Measurements from ENCODE around the gene XXYLT1.
"Not testable (repeated sequence)": the region's sequence is repeated elsewhere in the genome, so short reads cannot be mapped to it uniquely, and the experiment has no call there.

XXYLT1 gene

DNA sequence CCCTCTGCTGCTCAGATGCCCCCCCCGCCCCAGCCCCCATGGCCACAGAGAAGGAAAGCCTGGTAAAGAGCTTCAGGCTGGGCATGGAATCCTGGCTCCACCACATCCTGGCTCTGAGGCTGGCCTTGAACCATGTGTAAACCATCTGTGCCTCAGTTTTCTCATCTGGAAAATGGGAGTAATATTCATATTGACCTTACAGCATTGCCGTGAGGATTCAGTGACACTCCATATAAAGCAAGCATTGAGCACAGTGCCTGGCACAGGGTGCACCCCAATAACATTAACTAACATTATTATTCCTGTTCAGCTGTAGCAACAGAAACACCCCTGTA, 150.7 kb downstream of the XXYLT1 start:
- in situ Hi-C loops (cut with HindIII; ENCODE audit: low sequenced_read_pairs): no loop called here

DNA sequence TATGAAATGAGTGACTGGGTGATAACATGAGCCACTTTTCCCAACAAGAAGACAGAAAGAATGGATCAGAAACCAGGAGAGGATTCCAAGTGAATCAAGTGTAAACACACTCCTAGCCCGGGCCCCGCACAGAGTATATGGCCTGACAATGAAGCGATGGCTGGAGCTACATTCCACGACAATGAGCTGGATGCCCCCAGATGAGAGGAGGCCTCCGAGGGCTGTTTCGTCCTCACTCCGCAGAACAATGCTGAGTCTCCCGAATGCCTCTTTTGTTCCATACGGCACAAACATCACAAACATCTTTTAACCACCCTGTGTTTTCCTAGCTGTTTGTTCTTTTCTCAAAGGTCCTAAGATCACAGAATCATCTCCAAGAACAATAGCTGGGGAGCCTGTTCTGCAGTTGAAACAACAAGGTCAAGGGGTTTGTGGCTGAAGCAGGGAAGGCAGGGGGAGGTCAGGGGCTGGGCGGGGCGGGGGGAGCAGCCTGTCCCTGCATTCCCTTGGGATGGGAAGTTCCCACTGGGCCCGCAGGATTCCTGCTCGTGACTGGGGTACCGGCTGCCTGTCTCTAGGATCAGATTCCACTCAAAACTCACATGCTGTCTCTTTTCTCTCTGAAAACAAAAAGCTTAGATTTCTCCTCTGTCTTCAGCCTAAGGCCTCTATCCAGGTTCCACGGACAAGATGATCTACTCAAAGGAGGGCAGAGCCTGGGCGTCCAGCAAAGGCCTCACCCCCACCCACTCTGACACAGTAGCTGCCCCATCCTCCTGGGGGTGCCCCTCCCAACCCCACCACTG, 151.3 kb downstream of the XXYLT1 start:
- in situ Hi-C loops (cut with HindIII; ENCODE audit: low sequenced_read_pairs): no loop called here

DNA sequence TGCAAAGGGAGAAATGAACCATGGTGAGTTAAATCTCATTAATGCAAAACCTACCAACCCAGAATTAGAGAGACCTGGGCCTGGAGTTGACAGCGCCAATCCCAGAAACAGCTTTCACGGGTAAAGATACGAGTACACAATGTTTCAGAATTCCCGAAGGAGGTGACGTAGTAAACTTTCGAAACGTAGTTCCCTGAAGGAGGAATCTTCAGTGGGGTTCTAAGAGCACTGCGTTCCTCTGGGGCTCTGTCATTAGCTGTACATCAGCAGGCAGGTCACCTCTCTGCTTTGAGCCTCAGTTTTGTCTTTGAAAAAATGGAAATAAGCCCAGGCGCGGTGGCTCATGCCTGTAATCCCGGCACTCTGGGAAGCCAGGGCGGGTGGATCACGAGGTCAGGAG, 152.3 kb downstream of the XXYLT1 start:
- in situ Hi-C loops (cut with HindIII; ENCODE audit: low sequenced_read_pairs): no loop called here

DNA sequence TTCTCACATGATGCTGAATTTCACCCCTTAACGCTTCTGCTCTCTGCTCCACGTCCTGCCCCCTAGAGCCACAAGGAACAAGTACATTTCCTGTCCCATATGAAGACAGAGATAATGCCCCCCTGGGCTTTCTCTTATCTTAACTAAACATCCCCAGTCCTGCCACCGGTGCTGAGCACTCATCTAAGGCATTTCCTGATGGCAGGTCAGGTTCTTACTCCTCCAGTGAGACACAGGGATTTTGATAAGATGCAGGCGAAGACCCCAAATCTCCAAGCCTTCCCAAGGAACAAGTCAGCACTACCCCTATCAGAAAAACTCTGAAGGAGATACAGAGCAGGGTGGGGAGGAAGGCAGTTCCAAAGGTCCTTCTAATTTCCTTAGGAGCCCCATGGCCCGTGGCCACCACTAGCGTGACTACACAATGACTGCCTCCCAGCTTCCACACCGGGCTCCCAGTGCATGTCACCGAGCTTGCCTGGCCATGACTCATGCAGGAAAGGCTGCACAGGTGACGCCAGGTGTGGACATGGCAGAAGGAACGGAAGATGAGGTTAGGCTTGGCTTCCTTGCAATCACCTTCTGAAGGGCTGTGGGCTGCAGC, 152.9 kb downstream of the XXYLT1 start:
- in situ Hi-C loops (cut with HindIII; ENCODE audit: low sequenced_read_pairs): no loop called here

DNA sequence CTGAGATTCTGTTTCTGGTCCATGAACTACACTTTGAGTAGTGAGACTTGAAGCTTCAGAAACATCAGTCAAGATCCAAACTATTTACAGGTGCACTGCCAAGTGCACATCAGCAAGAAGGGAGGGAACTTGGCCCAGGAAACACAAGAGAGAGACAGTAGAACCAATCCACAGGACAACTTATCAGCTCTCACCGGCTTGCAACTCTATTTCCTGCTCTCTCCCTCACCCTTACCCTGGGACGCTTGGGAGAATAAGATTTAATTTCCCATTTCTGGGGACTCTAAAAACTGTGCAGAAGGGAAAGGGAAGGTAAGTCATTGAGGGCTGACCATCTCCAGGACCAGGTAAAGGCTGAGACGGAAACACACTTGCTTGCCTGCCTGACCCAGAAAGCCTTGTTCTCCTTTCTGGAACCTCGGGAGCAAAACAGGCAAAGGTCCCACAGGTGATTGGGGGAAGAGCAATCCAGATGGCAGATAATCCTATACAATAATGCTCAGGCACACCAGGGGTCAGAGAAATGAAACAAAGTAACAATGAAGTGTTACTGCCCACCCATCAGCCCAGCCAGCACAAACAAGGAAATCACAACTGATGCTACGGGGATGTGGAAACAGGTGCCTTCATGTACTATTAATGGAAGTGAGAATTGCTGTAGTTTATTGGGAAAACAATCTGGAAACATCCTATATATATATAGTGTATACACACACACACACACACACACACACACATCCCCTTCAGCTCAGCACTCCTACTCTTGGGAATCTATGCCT, 154.4 kb downstream of the XXYLT1 start:
- in situ Hi-C loops (cut with HindIII; ENCODE audit: low sequenced_read_pairs): no loop called here

DNA sequence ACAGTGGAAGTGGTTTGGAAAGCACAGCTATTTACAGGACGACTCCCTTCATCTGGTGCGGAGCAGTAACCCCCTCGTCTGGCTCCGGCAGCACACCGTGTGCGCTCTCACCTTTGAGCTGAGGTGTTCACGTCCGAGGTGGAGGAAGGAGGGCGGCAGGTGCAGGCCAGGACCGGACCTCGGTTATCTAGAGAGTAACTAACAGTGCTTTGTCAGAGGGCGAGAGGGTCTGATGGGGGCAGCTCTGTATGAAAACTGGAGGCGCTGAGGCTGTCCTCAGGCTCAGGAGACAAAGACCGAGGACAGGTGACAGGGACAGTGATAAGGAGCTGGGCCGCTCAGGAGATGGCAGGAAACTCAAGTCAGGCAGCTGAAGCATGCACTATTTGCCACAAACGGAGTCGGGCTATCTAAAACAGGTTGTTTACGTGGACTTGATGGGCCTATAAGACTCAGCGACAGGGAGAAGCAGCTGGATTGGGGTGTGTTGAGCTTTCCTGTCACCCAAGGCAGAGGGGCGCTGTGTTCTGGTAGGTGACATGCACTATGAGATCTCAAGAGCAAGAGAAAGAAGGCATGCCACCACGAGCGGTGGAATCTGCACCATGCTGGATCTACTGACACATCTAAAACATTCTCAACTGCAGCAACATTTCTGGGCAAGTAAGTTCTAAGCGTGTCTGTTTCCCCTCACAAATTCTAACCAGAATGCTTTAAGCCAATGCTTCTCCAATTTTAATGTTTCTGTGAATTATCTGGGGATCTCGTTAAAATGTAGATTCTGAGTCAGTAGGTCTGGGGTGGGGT, 155.2 kb downstream of the XXYLT1 start:
- in situ Hi-C loops (cut with HindIII; ENCODE audit: low sequenced_read_pairs): no loop called here

DNA sequence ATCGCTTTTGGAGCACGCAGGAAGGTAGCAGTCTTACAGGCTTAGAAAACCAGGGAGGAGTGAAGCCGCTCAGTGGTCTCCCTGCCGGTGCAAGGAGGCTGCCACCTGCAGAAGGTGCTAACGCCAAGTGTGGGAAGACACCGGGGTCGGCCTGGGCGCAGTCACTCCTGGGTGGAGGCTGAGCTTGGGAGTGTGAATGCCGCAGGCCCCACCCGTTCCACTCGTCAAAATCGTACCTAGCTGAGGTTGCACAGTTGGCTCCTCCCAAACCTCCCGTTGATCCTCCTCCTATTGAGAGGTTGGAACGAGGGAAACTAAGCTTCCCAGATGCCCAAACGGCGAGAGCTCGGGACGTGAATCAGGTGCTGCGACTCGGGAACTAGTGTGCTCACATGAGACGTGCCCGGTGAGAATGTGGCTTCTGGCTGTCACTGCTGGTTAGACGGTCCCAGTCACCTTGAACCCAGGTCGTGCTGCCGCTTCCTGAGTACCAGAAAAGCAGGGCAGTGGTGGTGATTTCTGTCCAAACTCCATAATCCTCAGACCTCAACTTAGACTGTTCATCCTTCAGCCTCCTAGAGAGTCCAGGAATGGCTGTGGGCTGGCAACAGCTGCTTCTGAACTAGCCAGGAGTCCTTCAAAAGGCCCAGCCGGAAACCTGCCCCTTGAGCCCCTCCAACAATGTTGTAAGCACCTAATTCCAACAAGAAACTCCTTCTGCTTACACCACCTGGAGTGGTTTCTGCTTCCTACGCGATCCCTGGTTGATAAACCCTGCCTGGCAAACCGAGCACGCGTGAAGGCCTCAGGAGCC, 156.0 kb downstream of the XXYLT1 start:
- in situ Hi-C loops (cut with HindIII; ENCODE audit: low sequenced_read_pairs): loop anchor here (5.0 kb wide), 1 partner anchor 37 kb away; no protein-coding TSS in a partner anchor

DNA sequence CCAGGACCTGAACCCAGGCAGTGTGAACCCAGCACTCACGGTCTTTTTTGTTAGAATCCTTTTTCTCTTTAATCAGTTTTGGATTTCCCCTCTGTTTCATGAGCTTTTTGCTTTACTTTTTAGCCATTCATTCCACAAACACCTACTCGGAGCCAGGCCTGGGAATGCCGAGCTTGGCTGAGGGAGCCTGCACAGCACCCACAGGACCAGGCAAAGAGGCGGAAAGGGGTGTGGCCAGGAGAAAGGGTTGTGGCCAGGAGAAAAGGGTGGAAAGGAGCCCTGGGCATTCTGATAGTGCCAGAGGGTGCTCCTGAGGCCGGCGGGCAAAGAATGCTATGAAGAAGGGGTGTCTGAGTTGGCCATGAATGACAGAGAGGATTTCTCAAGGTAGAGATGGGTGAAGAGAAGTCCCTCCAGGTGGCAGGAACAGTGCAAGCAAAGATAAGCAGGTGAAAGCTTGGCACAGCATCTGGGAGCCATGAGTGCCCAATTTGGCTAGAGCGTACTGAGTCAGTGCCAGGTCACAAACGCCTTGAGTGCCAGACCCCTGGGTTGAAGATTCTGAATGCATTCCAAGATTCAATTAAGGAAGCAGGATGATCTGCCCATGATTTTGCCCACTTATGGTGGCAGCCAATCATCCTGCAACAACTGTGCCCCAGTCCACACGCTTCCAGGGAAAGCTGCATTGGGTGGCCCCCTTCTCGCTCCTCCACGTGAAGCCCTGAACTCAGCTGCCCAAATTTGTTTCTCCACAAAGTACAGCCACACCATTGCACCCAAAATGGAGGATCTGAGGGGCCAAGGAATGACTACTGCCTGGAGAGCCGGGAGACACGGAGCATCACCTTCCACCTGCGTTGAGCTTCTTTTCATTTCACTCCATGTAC, 157.2 kb downstream of the XXYLT1 start:
- in situ Hi-C loops (cut with HindIII; ENCODE audit: low sequenced_read_pairs): loop anchor here (5.0 kb wide), 1 partner anchor 39 kb away; no protein-coding TSS in a partner anchor

DNA sequence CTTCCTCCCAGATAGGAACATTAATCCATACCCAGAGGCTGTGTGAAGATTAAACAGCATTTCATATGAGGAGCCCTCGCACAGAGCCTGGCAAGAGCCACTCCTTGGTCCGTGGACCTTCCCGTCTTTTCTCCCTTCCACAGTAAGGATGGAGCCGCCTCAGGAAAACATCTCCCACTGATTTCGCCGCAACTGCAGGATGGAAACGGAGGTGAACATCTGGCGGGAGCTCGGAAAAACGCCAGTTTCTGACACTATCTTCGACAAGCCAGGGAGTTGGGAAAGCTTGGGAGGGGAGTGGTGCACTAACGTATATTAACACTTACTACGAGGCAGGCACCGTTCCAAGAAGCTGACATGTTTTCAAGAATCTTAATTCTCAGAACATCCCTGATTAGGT, 157.9 kb downstream of the XXYLT1 start:
- in situ Hi-C loops (cut with HindIII; ENCODE audit: low sequenced_read_pairs): loop anchor here (5.0 kb wide), 1 partner anchor 39 kb away; no protein-coding TSS in a partner anchor

DNA sequence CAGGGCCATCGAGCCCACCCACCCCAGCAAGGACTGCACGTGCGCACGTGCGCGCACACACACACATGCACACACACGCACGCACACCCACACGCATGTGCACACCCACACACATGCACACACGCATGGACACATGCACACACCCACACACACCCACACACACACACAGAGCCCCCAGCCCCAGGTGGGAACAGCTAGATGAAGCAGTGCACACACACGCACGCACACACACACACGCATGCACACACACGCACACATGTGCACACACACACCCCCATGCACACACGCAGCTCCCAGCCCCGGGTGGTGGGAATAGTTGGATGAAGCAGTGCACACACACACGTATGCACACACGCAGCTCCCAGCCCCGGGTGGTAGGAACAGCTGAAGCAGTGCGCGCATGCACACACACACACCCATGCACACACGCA, 158.6 kb downstream of the XXYLT1 start:
- in situ Hi-C loops (cut with HindIII; ENCODE audit: low sequenced_read_pairs): loop anchor here (5.0 kb wide), 1 partner anchor 40 kb away; no protein-coding TSS in a partner anchor

DNA sequence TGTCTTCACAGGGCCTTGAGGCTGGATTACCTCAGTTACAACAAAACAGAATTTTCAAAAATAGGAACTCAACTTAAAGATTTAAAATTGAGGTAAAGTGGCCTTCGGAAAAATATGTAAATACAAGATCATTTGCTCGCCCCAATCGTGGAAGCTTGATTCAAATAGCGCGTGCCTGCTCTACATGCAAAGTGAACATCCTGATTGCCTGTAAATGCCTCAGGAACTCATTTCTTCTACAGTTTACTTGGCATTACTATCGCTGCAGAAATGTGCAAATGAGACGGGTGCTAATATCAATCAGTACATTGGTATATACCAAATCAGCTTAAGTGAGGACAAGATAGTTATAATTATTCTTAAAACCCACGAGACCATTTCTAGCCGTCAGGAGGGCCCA, 159.2 kb downstream of the XXYLT1 start:
- in situ Hi-C loops (cut with HindIII; ENCODE audit: low sequenced_read_pairs): loop anchor here (5.0 kb wide), 1 partner anchor 41 kb away; no protein-coding TSS in a partner anchor

DNA sequence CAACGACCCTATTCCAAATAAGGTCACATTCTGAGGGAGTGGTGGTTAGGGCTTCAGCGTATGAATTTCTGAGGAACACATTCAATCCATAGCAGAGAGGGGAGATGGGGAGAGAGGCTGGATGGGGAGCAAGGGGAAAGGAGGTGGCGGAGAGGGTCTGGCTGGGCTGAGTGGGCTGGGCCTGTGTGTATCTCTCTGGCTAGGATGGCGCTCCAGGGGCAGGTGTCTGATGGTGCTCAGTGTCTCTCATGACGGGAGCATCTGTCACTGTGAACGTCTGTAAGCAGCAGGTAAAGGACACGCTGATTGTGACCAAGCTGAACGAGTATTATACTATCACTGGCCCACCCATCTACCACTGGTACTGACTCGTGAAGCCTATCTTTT, 159.6 kb downstream of the XXYLT1 start:
- in situ Hi-C loops (cut with HindIII; ENCODE audit: low sequenced_read_pairs): loop anchor here (5.0 kb wide), 1 partner anchor 41 kb away; no protein-coding TSS in a partner anchor

DNA sequence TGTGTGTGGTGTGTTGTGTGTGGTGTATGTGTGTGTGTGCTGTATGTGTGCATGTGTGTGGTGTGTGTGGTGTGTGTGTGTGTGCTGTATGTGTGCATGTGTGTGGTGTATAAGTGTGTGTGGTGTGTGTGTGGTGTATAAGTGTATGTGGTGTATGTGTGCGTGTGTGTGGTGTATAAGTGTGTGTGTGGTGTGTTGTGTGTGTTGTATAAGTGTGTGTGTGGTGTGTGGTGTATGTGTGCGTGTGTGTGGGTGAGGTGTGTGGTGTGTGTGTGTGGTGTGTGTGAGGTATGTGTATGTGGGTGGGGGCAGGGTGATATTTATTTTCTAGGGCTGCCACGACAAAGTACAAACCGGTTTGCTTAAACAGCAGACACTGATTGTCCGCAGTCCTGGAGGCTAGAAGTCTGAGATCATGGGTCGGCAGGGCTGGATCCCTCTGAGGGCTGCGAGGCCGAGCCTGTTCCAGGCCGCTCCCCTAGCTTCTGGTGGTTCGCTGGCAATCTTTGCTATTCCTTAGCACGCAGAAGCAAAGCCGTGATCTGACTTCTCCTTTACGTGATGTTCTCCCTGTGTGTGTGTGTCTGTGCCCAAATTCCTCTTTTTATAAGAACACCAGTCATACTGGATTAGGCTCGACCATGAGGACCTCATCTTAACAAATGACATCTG, 160.2 kb downstream of the XXYLT1 start:
- in situ Hi-C loops (cut with HindIII; ENCODE audit: low sequenced_read_pairs): loop anchor here (5.0 kb wide), 1 partner anchor 42 kb away; no protein-coding TSS in a partner anchor

DNA sequence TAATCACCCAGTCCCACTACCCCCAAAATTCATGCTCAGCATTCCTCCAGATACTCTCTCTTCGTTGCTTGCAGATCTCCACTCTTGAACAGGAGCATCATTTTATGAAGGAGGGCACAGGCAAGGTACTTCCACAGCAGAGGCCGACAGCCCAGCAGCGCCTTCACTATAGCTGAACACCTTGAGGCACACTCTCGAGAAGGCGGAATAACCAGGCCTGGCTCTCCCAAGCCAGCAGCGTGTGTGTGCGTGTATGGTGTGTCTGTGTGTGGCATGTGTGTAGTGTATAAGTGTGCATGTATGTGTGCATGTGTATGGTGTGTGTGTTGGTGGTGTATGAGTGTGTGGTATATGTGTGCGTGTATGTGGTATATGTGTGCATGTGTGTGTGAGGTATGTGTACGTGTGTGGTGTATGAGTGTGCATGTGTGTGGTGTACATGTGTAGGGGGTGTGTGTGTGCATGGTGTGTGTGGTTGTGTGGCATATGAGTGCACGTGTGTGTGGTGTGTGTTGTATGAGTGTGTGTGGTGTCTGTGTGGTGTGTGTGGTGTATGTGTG, 161.8 kb downstream of the XXYLT1 start:
- in situ Hi-C loops (cut with HindIII; ENCODE audit: low sequenced_read_pairs): no loop called here

DNA sequence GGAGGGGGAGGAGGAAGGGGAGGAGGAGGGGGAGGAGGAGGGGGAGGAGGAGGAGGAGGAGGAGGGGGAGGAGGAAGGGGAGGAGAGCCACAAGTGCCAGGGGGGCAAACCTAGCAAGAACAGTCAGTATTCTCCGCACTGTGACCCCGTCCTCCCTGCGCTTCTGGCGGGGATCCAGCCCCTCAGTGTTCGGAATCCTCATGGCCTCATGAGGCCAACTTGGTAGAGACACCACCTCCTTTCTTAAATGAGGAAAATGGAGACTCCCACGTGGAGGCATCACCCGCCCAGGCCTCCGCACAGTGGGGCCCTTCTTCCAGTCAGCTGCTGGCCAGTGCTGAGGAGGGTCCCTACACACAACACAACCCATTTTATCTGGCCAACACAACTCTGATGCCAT, 163.4 kb downstream of the XXYLT1 start:
- in situ Hi-C loops (cut with HindIII; ENCODE audit: low sequenced_read_pairs): no loop called here

DNA sequence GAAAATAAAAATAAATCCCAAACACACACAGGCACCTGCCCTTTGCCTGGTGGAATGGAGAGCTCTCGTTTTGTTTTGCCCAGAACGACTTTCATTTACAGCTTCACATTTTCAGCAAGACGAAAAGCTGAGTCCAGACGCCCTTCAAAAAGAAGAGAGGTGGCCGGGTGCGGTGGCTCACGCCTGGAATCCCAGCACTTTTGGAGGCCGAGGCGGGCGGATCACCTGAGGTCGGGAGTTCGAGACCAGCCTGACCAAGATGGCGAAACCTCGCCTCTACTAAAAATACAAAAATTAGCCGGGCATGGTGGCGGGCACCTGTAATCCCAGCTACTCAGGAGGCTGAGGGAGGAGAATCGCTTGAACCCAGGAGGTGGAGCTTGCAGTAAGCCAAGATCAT, 163.9 kb downstream of the XXYLT1 start:
- in situ Hi-C loops (cut with HindIII; ENCODE audit: low sequenced_read_pairs): not testable (repeated sequence)

DNA sequence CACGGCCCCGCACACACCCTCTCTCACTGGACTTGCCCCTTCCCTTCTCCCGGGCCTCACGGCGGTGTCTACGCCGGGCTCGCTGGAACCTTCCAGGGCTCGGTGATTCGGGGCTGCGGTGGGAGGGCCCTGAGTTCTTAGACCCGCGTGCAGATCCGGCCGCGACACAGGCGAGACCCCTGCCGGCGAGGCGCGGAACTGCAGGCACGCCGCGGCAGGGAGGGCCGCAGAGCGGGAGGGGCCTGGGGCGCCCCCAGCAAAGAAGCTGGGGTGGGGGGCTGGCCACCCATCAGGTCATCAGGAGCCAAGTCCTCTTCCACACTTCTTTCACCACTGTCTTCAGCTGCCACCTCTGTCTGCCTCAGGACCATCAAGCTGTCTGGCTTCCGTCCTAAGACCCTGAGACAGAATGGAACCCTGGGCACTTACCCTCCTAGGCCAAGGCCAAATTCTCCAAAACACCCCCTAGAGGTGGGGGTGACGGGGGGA, 164.5 kb downstream of the XXYLT1 start:
- in situ Hi-C loops (cut with HindIII; ENCODE audit: low sequenced_read_pairs): no loop called here

Data from endothelial cell of hepatic sinusoid (primary cell).